T-cell (primary cell): Measurements from ENCODE around the gene DENND5A. TPM values are rescaled to one million over a fixed set of nuclear protein-coding genes. Genes with fewer than 3 reads are reported as not detected.

ENCODE experiments used
- ATAC-seq, 4 experiments: fragments of 200-7000 bp in 3 of 4; fragments of 150-1000 bp in 1 of 4; cut with Tn5 transposase; replicated peaks in 1 of 4; 1 replicate in 3 of 4; 2 replicates in 1 of 4; pipeline ENCODE4 v1.10.0; 2021; ENCODE audit warnings: moderate library complexity in 3 of 4, mild to moderate bottlenecking in 2 of 4, moderate number of reproducible peaks in 1 of 4
- CTCF ChIA-PET, 2 donors: fragments of 300-600 bp; sonication (Branson Sonifier 250); formaldehyde crosslinking; loops; one replicate each; lab custom pipeline; 2022; ENCODE audit warnings: antibody characterized with exemption in 2 of 2; lab: Charles Lee
- POLR2A ChIA-PET, 2 donors: fragments of 300-600 bp; sonication (Branson Sonifier 250); formaldehyde crosslinking; loops; one replicate each; lab custom pipeline; 2022; ENCODE audit warnings: antibody characterized with exemption in 2 of 2; lab: Charles Lee
- DNase-seq, 35 experiments: peaks; one replicate each; pipeline versions ENCODE4 v3.0.0 to v3.0.0-alpha.2; 2013 to 2023
- H3K27ac ChIP-seq: one replicate; pipeline ENCODE4 v1.5.1; 2013; ENCODE audit warnings: low read length
- H3K27me3 ChIP-seq, 2 experiments: replicated peaks in 1 of 2; 1 replicate in 1 of 2; 2 replicates in 1 of 2; pipeline versions ENCODE4 v1.6.1 to v1.7.0; 2013; ENCODE audit warnings: low read length in 1 of 2, mixed read lengths in 1 of 2; ENCODE audit not compliant: control insufficient read depth in 2 of 2, insufficient read depth in 2 of 2; ENCODE audit errors: extremely low read depth in 1 of 2
- H3K36me3 ChIP-seq, 2 donors: 1 replicate in 1 of 2; 2 replicates in 1 of 2; pipeline versions ENCODE4 v1.6.1 to v1.7.0; 2013; ENCODE audit warnings: low read length in 1 of 2; ENCODE audit not compliant: control insufficient read depth in 2 of 2, insufficient read depth in 1 of 2; ENCODE audit errors: extremely low read depth in 1 of 2
- H3K4me1 ChIP-seq, 2 experiments: 1 replicate in 1 of 2; 2 replicates in 1 of 2; pipeline versions ENCODE4 v1.6.1 to v1.7.0; 2013; ENCODE audit warnings: low read length in 2 of 2, mixed read lengths in 1 of 2; ENCODE audit not compliant: insufficient read depth in 2 of 2, control insufficient read depth in 1 of 2; ENCODE audit errors: extremely low read depth in 1 of 2
- H3K4me3 ChIP-seq, 2 donors: 1 replicate in 1 of 2; 2 replicates in 1 of 2; pipeline versions ENCODE4 v1.5.1 to v1.7.0; 2013; ENCODE audit warnings: mild to moderate bottlenecking in 2 of 2, low read length in 1 of 2, moderate library complexity in 1 of 2; ENCODE audit not compliant: control insufficient read depth in 1 of 2; ENCODE audit errors: extremely low read depth in 1 of 2
- H3K9me3 ChIP-seq: 2 replicates; pipeline ENCODE4 v1.7.0; 2013
- H3K27ac Mint-ChIP-seq, 2 donors: one replicate each; pipeline ENCODE4 v1.8.0; 2020 to 2021; ENCODE audit warnings: mild to moderate bottlenecking in 2 of 2, mixed read lengths in 2 of 2
- H3K27me3 Mint-ChIP-seq, 2 donors: one replicate each; pipeline ENCODE4 v1.8.0; 2021 to 2022; ENCODE audit warnings: mixed read lengths in 2 of 2
- H3K36me3 Mint-ChIP-seq: one replicate; pipeline ENCODE4 v1.8.0; 2021; ENCODE audit warnings: mixed read lengths
- H3K4me1 Mint-ChIP-seq, 3 donors: one replicate each; pipeline ENCODE4 v1.8.0; 2020 to 2022; ENCODE audit warnings: mixed read lengths in 3 of 3, mild to moderate bottlenecking in 1 of 3
- H3K4me3 Mint-ChIP-seq, 3 donors: one replicate each; pipeline ENCODE4 v1.8.0; 2020 to 2022; ENCODE audit warnings: mild to moderate bottlenecking in 3 of 3, mixed read lengths in 3 of 3, moderate library complexity in 3 of 3
- H3K9me3 Mint-ChIP-seq, 3 donors: one replicate each; pipeline ENCODE4 v1.8.0; 2020 to 2022; ENCODE audit warnings: mixed read lengths in 3 of 3
- WGBS: methylation state at CpG from one replicate; pipeline ENCODE4 v1.1.5; 2013; ENCODE audit warnings: missing lambda C conversion rate; ENCODE audit not compliant: insufficient coverage; 5-methylcytosine and 5-hydroxymethylcytosine counted together
- total RNA-seq, 35 experiments: library from RNA in 6 of 35; stranded (reverse) in 6 of 35; fragments of 120-200 nt in 1 of 35; gene quantifications; one replicate each; pipeline versions ENCODE4 v1.2.1 to v1.2.4 and lab custom pipeline; 2013 to 2026

DENND5A gene
- total RNA-seq (100 to 1,000 TPM in 2 of 5 donors, 10 to 100 TPM in 3; 57.8 to 151 (median 84.2) TPM), total RNA-seq (lab: John Stamatoyannopoulos, UW) (62.0 to 215 (median 160) reads per million in 29 experiments)
- 66.1 TPM for total RNA-seq (2013)

GRCh38 chr11:9265211-9266131 is at the start of gene DENND5A:
DENND5A (minus strand) TSS chr11:9265350; CDS start chr11:9265069, 281 bp downstream.
- WGBS: 11% methylated on average over 39 of the region's 63 CpGs
- Histone ChIP-seq H3K27ac (peak within 1 kb of the TSS; percentile 62), H3K4me1 (peaks cover 17 to 31% of the 10 kb centered on the region in 2 experiments), H3K4me3 (peak within 1 kb of the TSS; percentile 84 to 86), H3K9me3 (no peaks in the 10 kb centered on the region), H3K36me3 (no peaks in the 10 kb centered on the region), H3K27me3 (peaks cover 0 to 14% of the 10 kb centered on the region in 2 experiments)
- no peaks in the 10 kb centered on the region for H3K9me3 Mint-ChIP-seq
- ChIA-PET CTCF (interaction anchor here (0.6 to 1.0 kb wide), 2 partner anchors 15 to 49 kb away, joined by 3 to 4 read pairs; no protein-coding TSS in a partner anchor), POLR2A (interaction anchor here in 1 of 2 donors (0.7 to 2.2 kb wide), 2 partner anchors 48 to 194 kb away, joined by 3 to 6 read pairs; no protein-coding TSS in a partner anchor)
- peaks cover 0 to 2% of the 10 kb centered on the region in 2 donors for H3K27me3 Mint-ChIP-seq
- ATAC-seq (peak; percentile 53 to 72 (median 62)), DNase-seq (peak in 32 of 35 experiments; percentile 16 to 61 (median 33))
- H3K4me3 Mint-ChIP-seq: peak within 1 kb of the TSS; percentile 95 to 98 (median 95)
- no peaks in the 10 kb centered on the region for H3K36me3 Mint-ChIP-seq
- H3K4me1 Mint-ChIP-seq: peaks cover 35 to 42% (median 36%) of the 10 kb centered on the region in 3 donors
- peak within 1 kb of the TSS; percentile 90 to 94 for H3K27ac Mint-ChIP-seq

- peaks cover 37 to 46% (median 40%) of the 10 kb centered on the region in 3 donors for H3K4me1 Mint-ChIP-seq
- no peaks in the 10 kb centered on the region for H3K9me3 ChIP-seq
- H3K4me3 ChIP-seq: peak within 1 kb of the TSS; percentile 92 to 95
- peaks cover 8 to 16% of the 10 kb centered on the region in 2 donors for H3K27me3 Mint-ChIP-seq
- peaks cover 15 to 26% of the 10 kb centered on the region in 2 experiments for H3K4me1 ChIP-seq
- WGBS: under 1% methylated on average over 69 of the region's 71 CpGs
- peaks cover 10% of the 10 kb centered on the region for H3K36me3 Mint-ChIP-seq
- DNase-seq (peak; percentile 98 to 100 (median 100)), ATAC-seq (peak; percentile 96 to 99 (median 96))
- peak within 1 kb of the TSS; percentile 85 for H3K27ac ChIP-seq
- peak within 1 kb of the TSS; percentile 99 for H3K27ac Mint-ChIP-seq
- no peaks in the 10 kb centered on the region for H3K36me3 ChIP-seq
- H3K9me3 Mint-ChIP-seq: no peaks in the 10 kb centered on the region
- ChIA-PET POLR2A (interaction anchor here (0.6 to 1.4 kb wide), 5 partner anchors 50 to 158 kb away, joined by 3 to 6 read pairs (median 3); partner anchors contain the start of gene DENND5A (in 1 of the 2)), CTCF (interaction anchor here (0.5 to 1.1 kb wide), 6 partner anchors 20 to 344 kb away, joined by 4 to 5 read pairs (median 4); no protein-coding TSS in a partner anchor)
- H3K27me3 ChIP-seq: peaks cover 0 to 5% of the 10 kb centered on the region in 2 experiments
- H3K4me3 Mint-ChIP-seq: peak within 1 kb of the TSS; percentile 94 to 100 (median 99)
Measured at GRCh38 chr11:9314291-9315077, 49.3 kb upstream of the DENND5A start, which contains the start of gene TMEM41B. TMEM41B (minus strand) TSS chr11:9314593; CDS start chr11:9314441, 152 bp downstream.

- Histone ChIP-seq H3K36me3 (no peaks in the 10 kb centered on the region), H3K27me3 (peaks cover 0 to 5% of the 10 kb centered on the region in 2 experiments), H3K4me3 (peak overlapping the region; percentile 92 to 95), H3K27ac (peak overlapping the region; percentile 84), H3K4me1 (peaks cover 15 to 26% of the 10 kb centered on the region in 2 experiments), H3K9me3 (no peaks in the 10 kb centered on the region)
- peak overlapping the region; percentile 94 to 100 (median 99) for H3K4me3 Mint-ChIP-seq
- peak overlapping the region; percentile 99 for H3K27ac Mint-ChIP-seq
- peak in 22 of 35 experiments; percentile 4 to 50 (median 16) for DNase-seq
- H3K36me3 Mint-ChIP-seq: peaks cover 10% of the 10 kb centered on the region
- ChIA-PET CTCF (interaction anchor here (0.5 to 1.9 kb wide), 7 partner anchors 26 to 190 kb away, joined by 3 to 7 read pairs (median 5); no protein-coding TSS in a partner anchor), POLR2A (interaction anchor here (0.6 to 1.4 kb wide), 6 partner anchors 33 to 158 kb away, joined by 3 to 10 read pairs (median 4); partner anchors contain the start of genes DENND5A (in 1 of the 2) and ZNF143 (in 1 of the 2))
- H3K4me1 Mint-ChIP-seq: peaks cover 37 to 51% (median 45%) of the 10 kb centered on the region in 3 donors
- WGBS: under 1% methylated on average over 21 of the region's 27 CpGs
- H3K27me3 Mint-ChIP-seq: peaks cover 6 to 14% of the 10 kb centered on the region in 2 donors
- no peaks in the 10 kb centered on the region for H3K9me3 Mint-ChIP-seq
- peak; percentile 6 to 24 (median 16) for ATAC-seq
Measured at GRCh38 chr11:9313648-9314290, 48.6 kb upstream of the DENND5A start.

- H3K4me3 Mint-ChIP-seq: peak overlapping the region in 1 of 3 donors; percentile 100
- Histone ChIP-seq H3K4me1 (peaks cover 15 to 26% of the 10 kb centered on the region in 2 experiments), H3K36me3 (no peaks in the 10 kb centered on the region), H3K9me3 (no peaks in the 10 kb centered on the region), H3K27me3 (no peaks in the 10 kb centered on the region), H3K27ac (no peak overlapping the region), H3K4me3 (no peak overlapping the region)
- WGBS: no CpG with 5 or more reads among the region's 3 CpGs
- ChIA-PET POLR2A (interaction anchor here (0.6 to 1.1 kb wide), 8 partner anchors 9 to 92 kb away, joined by 3 to 13 read pairs (median 3); partner anchors contain the start of gene IPO7 (in 1 of the 2)), CTCF (interaction anchor here (0.6 to 1.1 kb wide), 4 partner anchors 36 to 287 kb away, joined by 3 to 5 read pairs (median 4); no protein-coding TSS in a partner anchor)
- H3K4me1 Mint-ChIP-seq: peaks cover 51 to 63% (median 56%) of the 10 kb centered on the region in 3 donors
- no peak for ATAC-seq
- peak overlapping the region; percentile 7 to 45 for H3K27ac Mint-ChIP-seq
- H3K27me3 Mint-ChIP-seq: no peaks in the 10 kb centered on the region
- no peak for DNase-seq
- H3K9me3 Mint-ChIP-seq: no peaks in the 10 kb centered on the region
- peaks cover 16% of the 10 kb centered on the region for H3K36me3 Mint-ChIP-seq
Measured at GRCh38 chr11:9310485-9311090, 45.4 kb upstream of the DENND5A start.

GRCh38 chr11:9304178-9304577 is 39.0 kb upstream of the DENND5A start:
- H3K27me3 ChIP-seq: no peaks in the 10 kb centered on the region
- WGBS: no CpG with 5 or more reads among the region's 3 CpGs
- H3K4me3 ChIP-seq: no peak overlapping the region
- no peaks in the 10 kb centered on the region for H3K9me3 ChIP-seq
- H3K27me3 Mint-ChIP-seq: no peaks in the 10 kb centered on the region
- H3K9me3 Mint-ChIP-seq: no peaks in the 10 kb centered on the region
- peaks cover 0 to 5% of the 10 kb centered on the region in 2 donors for H3K36me3 ChIP-seq
- no peak overlapping the region for H3K4me3 Mint-ChIP-seq
- POLR2A ChIA-PET: no interaction called here
- no peak overlapping the region for H3K27ac Mint-ChIP-seq
- peaks cover 23 to 28% (median 26%) of the 10 kb centered on the region in 3 donors for H3K4me1 Mint-ChIP-seq
- peaks cover 6% of the 10 kb centered on the region for H3K36me3 Mint-ChIP-seq
- CTCF ChIA-PET: no interaction called here
- ATAC-seq (no peak), DNase-seq (no peak)
- H3K4me1 ChIP-seq: no peaks in the 10 kb centered on the region
- no peak overlapping the region for H3K27ac ChIP-seq
